HPDE6-E6E7 (cell line): ENCODE measurements around the gene TBC1D22A.

Source experiments
- DNase-seq: peaks from one replicate; pipeline ENCODE4 v3.0.0; 2011; ENCODE audit warnings: missing footprints; ENCODE audit errors: extremely low spot score

TBC1D22A gene

GRCh38 chr22:46753360-46753759 is 9.1 kb upstream of the TBC1D22A start:
- DNase-seq: no peak

DNA sequence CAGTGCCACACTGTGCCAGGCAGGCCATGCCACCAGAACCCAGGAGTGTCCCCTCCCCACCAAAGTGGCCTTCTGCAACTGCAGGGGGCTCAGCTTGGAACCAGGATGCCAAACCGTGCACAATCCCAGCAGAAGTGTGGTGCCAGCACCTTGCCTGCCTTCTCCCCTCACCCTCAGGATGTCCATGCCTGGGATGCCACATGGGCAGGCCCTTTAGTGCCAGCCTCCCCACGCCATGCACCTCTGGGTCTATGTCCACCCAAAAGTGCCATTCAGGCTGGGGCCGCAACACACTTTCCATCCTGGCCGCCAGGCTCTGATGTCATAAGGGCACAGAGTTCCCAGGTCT is 8.7 kb upstream of the TBC1D22A start:
- DNase-seq: no peak

DNA sequence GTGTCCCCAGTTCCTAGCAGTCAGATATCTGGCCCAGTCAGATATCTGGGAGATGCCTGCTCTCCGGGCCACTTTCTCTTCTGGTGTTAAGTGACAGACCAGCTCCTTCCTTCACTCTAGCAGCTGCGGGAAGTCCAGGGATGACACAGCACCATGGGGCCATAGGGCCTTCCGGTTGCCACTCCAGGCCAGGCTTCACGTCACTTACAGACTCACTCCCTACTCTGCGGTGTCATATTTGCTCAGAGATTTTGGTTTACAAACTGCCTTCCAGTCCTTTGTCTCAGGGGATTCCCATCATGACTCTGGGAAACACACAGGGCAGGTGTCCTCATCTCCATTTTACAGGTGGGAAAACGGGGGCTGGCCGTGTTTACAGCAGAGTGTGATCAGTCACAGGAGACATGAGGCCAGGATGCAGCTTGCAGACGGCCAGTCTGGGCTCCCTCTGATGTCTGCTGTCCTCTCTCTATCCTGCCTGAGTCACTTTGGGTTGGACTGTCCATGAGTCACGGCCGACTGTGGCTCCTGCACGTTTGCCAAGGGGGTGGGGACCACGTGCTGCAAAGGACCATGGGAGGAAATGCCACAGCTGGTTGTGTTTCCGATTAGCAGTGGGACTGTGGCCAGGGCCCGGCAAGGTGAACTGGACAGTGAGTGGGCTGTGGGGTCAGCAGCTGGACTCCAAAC is 8.2 kb upstream of the TBC1D22A start:
- DNase-seq: peak; percentile 92

DNA sequence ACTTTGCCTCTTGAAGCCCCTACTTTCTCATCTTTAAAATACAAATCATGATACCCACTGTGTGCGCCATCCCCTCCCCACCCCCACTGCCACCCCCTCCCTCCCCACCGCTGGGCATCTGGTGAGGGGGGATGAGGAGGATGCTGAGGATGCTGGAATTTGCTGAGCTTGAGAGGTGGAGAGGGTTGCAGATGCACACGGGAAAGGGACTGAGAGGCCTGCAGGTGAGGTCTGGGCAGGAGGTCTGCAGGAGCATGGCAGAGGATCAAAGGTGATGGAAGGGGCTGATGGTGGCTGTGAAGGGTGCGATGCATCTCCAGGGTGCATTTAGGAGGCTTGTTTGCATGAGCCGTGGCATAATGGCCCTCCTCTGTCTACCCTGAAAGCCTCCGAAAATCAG is 7.6 kb upstream of the TBC1D22A start:
- DNase-seq: no peak

- no peak for DNase-seq
These were observed 6.9 kb upstream of the TBC1D22A start for GRCh38 chr22:46755525-46755924.

GRCh38 chr22:46756097-46756496 is 6.4 kb upstream of the TBC1D22A start:
- no peak for DNase-seq

DNA sequence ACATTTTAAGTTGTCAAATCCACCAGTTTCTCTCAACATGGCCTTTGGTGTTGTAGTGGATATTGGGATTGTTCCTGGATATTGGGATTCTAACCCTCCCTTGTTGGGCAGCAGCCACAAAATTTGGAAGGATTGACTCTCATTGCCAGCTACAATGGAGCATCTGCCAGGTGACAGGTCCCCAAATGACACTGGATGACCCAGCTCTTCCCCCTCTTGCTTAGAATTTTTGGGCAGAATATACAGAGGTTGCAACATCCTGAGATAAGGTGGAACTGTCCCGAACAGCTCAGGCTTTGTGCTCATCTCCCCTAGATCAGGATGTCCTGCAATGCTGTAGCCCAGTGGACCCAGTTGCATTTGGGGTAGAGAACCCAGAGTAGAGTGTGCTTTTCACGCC is 5.3 kb upstream of the TBC1D22A start:
- no peak for DNase-seq

- DNase-seq: no peak
These were observed 4.3 kb upstream of the TBC1D22A start for GRCh38 chr22:46758121-46758520.

DNA sequence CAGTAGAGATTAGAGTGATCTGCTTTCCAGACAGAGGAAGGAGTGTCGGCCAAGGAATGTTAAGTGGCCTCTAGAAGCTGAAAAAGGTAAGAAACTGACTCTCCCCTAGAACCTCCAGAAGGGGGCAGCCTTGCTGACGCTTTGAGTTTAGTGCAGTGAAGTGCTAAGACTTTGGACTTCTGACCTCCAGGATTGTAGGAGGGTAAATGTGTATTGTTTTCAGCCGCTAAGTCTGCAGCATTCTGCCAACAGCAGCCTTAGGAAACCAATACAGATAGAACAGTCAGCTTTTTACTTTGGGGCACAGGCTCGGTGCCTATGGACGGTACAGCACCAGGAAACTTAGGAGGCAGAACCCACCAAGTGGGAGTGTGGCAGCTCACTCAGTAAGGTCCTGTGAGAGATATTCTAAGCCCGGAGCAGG is 3.6 kb upstream of the TBC1D22A start:
- DNase-seq: no peak

DNA sequence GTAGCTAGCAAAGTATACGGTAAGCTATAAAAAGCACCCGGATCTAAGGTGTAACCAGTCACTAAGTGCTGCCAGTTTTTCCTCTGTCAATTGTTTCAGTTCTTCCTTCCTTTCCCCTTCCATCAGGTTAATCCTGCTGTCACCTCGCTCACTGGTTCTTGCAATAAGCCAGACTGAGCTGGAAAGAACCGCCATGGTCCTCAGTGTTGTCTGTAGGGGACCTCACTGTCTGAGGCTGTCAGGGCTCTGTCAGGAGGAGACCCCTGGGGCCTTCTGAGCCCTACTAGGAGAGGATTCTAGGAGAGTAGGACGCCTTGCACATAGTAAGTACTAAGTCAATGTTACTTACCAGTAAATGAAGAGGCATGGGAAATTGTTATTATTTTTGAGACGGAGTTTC is 1.4 kb upstream of the TBC1D22A start:
- no peak for DNase-seq

DNA sequence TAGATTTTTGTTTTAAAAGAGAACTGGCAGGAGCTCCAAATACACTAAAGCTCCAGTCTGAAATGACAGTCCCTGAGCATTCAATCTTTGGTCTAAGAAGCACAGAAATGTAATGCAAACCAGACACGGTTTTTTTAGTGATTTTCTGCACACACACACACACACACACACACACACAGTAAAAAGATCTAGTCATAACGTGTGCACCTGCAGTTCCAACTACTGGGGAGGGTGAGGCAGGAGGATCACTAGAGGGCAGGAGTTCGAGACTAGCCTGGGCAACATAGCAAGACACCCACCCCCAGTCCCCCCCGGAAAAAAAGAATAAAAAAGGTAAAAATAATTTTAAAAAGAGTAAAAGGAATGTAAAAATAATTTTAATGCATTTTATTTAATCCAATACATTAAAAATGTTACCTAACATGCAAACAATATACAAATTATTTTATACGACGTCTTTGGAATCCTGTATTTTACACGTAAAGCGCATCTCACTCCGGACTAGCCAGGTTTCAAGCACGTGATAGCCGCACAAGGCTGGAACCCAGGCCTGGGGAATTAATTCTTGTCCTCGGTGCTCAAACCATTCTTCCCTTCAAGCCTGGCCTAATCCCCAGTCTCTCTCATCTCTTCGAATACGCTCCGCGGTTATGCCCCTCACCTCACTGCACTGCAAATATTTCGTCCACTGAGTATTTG is 762 bp upstream of the TBC1D22A start:
- DNase-seq: no peak

GRCh38 chr22:46763051-46763705 is 728 bp downstream of the TBC1D22A start:
- DNase-seq: no peak

DNA sequence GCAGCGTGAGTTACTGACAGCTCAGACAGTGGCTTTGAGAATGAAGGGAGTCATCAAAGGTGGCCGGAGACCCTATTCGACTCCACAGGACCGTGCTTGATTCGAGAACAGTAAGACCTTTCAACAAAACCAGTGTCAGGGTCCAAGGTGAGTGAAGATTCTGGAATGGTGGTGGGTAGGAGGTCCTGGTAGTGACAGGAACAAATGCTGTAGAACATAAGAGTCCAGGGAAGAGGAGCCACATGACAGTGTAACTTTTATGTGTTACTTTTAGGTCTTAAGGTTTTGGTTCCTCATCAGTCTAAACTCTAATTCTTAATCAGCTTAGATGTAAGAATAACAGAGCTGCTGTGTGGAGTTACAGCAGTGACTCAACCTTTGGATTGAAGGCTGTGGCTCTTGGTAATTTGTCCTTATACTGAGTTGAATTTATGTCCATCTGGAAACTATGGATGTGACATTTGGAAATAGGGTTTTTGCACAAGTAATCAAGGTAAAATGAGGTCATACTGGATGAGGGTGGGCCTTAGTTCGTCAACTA is 1.8 kb downstream of the TBC1D22A start:
- DNase-seq: no peak

GRCh38 chr22:46764779-46765485 is 2.5 kb downstream of the TBC1D22A start:
- no peak for DNase-seq

DNA sequence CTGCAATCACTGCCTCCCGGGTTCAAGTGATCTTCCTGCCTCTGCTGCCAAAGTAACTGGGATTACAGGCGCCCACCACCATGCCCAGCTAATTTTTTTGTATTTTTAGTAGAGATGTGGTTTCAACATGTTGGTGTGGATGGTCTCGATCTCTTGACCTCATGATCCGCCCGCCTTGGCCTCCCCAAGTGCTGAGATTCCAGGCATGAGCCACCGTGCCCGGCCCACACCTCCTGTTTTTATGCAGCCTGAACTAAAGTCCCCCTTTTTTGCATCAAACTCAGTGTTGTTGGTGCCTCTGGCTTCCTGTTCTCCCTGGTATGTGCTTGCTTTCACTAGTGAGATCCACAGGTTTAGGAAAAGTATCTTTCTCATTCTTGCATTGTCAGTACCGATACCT is 4.2 kb downstream of the TBC1D22A start:
- no peak for DNase-seq

- DNase-seq: no peak
These were observed 5.0 kb downstream of the TBC1D22A start for GRCh38 chr22:46767249-46767985.

GRCh38 chr22:46769191-46769675 is 6.8 kb downstream of the TBC1D22A start:
- DNase-seq: no peak

- DNase-seq: no peak
These were observed 7.3 kb downstream of the TBC1D22A start for GRCh38 chr22:46769706-46770105.

GRCh38 chr22:46770151-46770641 is 7.7 kb downstream of the TBC1D22A start:
- no peak for DNase-seq

DNA sequence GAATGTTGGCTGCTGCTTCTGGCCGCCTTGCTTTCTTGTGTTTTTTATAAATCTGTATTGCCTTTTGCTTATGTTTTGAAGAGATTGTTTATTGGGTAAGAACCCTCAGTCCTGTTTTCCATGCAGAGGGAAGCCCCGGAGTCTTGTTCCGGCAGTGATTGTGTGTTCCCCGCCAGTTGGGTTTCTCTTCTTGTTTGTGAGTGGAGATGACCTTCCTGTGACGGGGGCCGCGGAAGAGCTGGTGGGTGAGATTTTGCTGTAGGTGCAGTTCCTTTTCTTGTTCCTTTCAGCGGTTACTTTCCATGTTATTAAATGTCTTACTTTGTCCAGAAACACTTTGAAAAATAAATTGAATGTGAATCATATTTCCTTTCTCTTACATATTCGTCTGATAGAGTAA is 8.3 kb downstream of the TBC1D22A start:
- DNase-seq: no peak

DNA sequence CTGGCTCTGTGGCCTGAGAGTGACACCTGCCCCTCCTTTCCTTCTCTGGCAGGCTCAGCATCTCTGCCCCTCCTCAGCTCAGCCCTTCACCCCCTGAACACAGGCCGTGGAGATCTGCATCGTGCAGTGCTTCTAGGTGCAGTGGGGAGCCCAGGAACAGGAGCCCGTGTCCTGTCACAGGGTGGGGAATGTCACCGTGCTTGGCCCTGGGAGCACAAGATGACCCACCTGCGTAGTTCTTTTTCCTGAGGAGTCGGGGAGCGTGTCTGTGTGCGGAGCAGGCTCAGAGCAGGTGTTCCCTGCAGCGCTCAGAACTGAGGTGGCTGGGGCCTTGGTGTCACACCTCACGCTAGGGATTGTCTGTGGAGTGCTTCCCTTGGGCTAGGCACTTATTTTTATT is 10.6 kb downstream of the TBC1D22A start:
- no peak for DNase-seq
